Islet of Langerhans (tissue), 1 donor: ENCODE data around the gene ZNF207.
"Not testable (repeated sequence)": the region's sequence is repeated elsewhere in the genome, so short reads cannot be mapped to it uniquely, and the experiment has no call there.

ENCODE experiments used
- FAIRE-seq: peaks from one replicate; lab custom pipeline; 2011; peaks lifted over from hg19 to GRCh38; lab: Jason Lieb, UNC

ZNF207 gene

DNA sequence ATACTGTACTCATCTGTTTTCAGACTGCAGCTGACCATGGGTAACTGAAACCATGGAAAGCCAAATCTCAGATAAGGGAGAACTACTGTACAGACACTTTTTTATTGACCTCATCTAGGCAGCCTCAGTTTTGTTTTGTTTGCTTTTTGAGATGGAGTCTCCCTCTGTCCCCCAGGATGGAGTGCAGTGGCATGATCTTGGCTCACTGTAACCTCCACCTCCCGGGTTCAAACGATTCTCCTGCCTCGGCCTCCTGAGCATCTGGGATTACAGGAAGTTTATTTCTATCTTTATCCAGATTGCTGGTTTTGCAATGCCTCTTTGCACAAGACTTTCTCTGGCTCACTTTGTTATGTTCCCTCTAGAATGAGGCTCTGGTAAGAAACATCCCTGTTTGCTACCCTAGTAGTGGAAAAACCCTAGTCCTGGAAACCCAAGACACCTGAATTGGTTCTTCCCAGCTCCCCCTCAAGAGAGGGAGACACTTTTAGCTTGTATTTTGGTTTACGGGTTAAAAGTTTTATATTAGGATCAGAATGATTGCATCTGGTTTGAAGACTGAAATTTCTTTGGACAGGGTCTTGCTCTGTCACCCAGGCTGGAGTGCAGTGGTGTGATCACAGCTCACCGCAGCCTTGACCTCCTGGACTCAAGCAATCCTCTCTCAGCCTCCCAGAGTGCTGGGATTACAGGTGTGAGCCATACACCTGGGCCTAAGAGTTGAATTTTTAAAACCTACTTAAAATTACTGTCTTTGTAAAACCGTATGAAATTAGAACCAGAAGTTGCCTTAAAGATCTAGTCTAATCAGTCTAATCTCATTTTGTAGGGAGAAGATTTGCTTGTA lies 38.9 kb downstream of the ZNF207 start:
- FAIRE-seq, result no peak

DNA sequence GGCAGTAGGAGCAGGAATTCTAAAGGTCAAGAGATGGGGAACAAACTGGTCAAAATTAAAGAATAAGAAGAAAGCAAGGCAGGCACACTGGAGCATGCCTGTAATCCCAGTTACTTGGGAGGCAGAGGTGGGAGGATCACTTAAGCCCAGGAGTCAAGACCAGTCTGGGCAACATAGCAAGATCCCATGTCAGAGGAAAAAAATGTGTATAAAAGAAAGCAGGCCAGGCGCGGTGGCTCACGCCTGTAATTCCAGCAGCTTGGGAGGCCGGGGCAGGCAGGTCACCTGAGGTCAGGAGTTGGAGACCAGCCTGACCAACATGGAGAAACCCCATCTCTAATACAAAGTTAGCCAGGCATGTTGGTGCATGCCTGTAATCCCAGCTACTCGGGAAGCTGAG lies 43.9 kb downstream of the ZNF207 start:
- no peak for FAIRE-seq

DNA sequence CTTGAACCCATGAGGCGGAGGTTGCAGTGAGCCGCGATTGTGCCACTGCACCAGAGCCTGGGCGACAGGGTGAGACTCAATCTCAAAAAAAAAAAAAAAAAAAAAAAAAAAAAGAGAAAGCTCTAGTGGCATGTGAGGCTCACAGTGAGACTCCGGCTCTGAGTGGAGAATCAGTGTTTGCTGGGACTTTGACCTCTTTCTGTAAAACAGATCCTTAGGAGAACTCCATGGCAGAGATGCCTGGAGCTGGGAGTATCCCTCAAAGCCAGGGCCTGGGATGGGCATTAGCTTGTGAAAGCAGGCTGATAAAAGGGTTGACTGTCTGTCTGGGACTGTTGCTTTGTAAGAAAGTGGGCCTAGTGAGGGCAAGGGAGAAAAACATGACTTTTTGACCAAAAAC lies 46.4 kb downstream of the ZNF207 start:
- no peak for FAIRE-seq

DNA sequence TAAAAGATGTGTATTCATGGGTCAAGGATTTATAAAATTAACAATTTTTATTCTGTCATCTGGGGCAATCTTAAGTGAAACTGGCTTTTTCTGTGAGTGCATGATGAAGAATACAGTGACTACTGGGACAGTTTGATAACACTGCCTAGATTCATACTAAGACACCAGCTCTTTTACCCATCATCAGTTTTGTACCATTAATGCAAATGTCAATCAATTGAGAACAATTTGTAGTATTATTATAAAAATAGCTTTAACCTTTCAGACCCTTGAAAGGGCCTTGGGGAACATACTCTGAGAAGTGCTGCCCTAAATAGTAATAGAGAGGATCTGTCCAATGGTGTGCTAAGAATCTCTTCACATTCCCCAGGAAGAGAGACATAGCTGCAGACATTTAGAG lies 49.0 kb downstream of the ZNF207 start:
- FAIRE-seq, result no peak

DNA sequence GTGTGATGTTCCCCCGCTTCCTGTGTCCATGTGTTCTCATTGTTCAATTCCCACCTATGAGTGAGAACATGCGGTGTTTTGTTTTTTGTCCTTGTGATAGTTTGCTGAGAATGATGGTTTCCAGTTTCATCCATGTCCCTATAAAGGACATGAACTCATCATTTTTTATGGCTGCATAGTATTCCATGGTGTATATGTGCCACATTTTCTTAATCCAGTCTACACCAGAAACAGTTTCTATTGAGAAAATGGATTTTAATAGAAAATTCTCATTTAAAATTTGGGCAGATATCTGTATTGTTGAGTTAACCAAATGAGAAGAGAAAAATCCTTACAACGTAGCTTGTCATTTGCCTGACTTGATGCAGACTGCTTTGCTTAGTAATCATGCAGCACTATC lies 60.1 kb downstream of the ZNF207 start:
- not testable (repeated sequence) for FAIRE-seq

DNA sequence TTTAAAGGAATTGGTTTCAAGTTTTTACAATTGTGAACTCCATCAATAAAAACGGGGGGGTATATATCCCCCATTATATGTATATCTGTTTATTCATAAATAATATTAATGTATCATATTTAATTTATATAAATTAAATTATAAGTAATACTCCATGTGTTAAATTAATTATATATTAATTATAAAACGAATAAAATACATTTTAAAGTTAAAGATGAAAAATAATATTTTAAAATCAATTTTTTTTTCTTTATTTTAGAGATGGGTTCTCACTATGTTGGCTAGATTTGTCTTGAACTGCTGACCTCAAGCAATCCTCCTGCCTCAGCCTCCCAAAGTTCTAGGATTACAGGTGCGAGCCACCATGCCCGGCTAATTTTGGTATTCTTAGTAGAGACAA lies 76.9 kb downstream of the ZNF207 start:
- FAIRE-seq, result no peak

DNA sequence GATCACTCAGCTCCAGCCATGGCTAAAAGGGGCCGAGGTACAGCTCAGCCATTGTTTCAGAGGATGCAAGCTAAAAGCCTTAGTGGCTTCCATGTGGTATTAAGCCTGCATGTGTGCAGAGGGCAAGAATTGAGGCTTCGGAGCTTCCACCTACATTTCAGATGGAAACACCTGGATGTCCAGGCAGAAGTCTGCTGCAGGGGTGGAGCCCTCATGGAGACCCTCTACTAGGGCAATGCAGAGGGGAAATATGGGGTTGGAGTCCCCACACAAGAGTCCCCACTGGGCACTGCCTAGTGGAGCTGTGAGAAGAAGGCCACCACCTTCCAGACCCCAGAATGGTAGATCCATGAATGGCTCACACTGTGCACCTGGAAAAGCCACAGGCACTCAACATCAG lies 79.6 kb downstream of the ZNF207 start:
- no peak for FAIRE-seq
